Pancreas (tissue), 10 donors: ENCODE results near the gene PDGFRB. TPM values are rescaled to one million over a fixed set of nuclear protein-coding genes. Genes with fewer than 3 reads are reported as not detected.

Experiments used
- ATAC-seq, 4 donors: fragments of 200-7000 bp; cut with Tn5 transposase; one replicate each; pipeline versions ENCODE4 v1.8.0 to v1.9.1; 2020; ENCODE audit warnings: mild to moderate bottlenecking in 4 of 4, moderate library complexity in 4 of 4
- DNase-seq, 6 donors: peaks; one replicate each; pipeline ENCODE4 v3.0.0-alpha.2; 2020
- FAIRE-seq: peaks from 2 replicates; lab custom pipeline; 2012; peaks lifted over from hg19 to GRCh38; lab: Jason Lieb, UNC
- H3K27ac ChIP-seq, 4 donors: fragments of 200-600 bp; sonication (generic); 1 replicate in 3 of 4; 2 replicates in 1 of 4; pipeline versions ENCODE4 v1.5.0 to v1.8.0; 2020
- H3K27me3 ChIP-seq, 4 donors: fragments of 200-600 bp; one replicate each; pipeline ENCODE4 v1.8.0; 2021
- H3K36me3 ChIP-seq, 3 donors: fragments of 200-600 bp; sonication (generic) in 1 of 3; one replicate each; pipeline versions ENCODE4 v1.5.0 to v1.8.0; 2020 to 2021
- H3K4me1 ChIP-seq, 3 donors: fragments of 200-600 bp; one replicate each; pipeline ENCODE4 v1.8.0; 2021
- H3K4me3 ChIP-seq, 4 donors: fragments of 200-600 bp; sonication (generic) in 2 of 4; one replicate each; pipeline versions ENCODE4 v1.5.0 to v1.8.0; 2020 to 2021
- H3K9me3 ChIP-seq, 4 donors: fragments of 200-600 bp; one replicate each; pipeline ENCODE4 v1.8.0; 2021
- CTCF ChIP-seq, 4 donors: fragments of 200-600 bp; sonication (generic) in 3 of 4; IDR thresholded peaks; one replicate each; pipeline versions ENCODE4 v1.5.0 to v1.8.0; 2021; ENCODE audit warnings: antibody characterized with exemption in 4 of 4
- WGBS, 2 donors: extraction: QIAGEN DNeasy Blood & Tissue Kit; methylation state at CpG; one replicate each; pipeline ENCODE4 v1.1.7; 2013; 5-methylcytosine and 5-hydroxymethylcytosine counted together
- intact Hi-C, 3 donors: fragments of 100-400 bp; cut with DNase I; formaldehyde crosslinking; loops; one replicate each; pipeline versions ENCODE4 v1.11.1 to v1.14.2; 2022
- polyA plus RNA-seq, 2 donors: library from polyadenylated mRNA; stranded (reverse); fragments of 200-250 nt; gene quantifications; one replicate each; pipeline ENCODE4 v1.2.3, GENCODE V29; 2013
- total RNA-seq, 6 donors: library from RNA; stranded (reverse); fragmentation: NEBNext Ultra II Directional in 4 of 6; extraction: Animal tissue kit (Norgen Biotek cat#: 25700) in 4 of 6; gene quantifications; one replicate each; pipeline versions ENCODE4 v1.2.1 to v1.2.4, GENCODE V29; 2021 to 2023
- donor health status: healthy with polysubstance abuse.
- donor health status: DM: no; HTN: no; CAD: no; lungs with moderate emphysema.
- donor health status: DM: no; HTN: no; CAD: no.
- donor health status: control.
- donor health status: control.
- donor health status: Bipolar disorder and iron deficiency.
- donor health status: DM: yes; HTN: yes; CAD: no.
- donor health status: DM: no; HTN: no; CAD: no.
- donor health status: DM: no; HTN: no; CAD: no.
- donor health status: DM: yes; HTN: yes; CAD: no.

PDGFRB gene
- total and polyA plus RNA-seq, 8 donors: 7.2 to 48.6 (median 14.5) TPM

GRCh38 chr5:150126199-150126920, 29.3 kb downstream of the PDGFRB start:
- Histone ChIP-seq H3K4me1 (no peaks in the 10 kb centered on the region), H3K36me3 (no peaks in the 10 kb centered on the region), H3K9me3 (no peaks in the 10 kb centered on the region), H3K27me3 (no peaks in the 10 kb centered on the region), H3K4me3 (no peak overlapping the region), H3K27ac (no peak overlapping the region)
- intact Hi-C loops: loop anchor here in 1 of 3 donors (10.0 kb wide), 1 partner anchor 218 kb away; no protein-coding TSS in a partner anchor
- FAIRE-seq (no peak), DNase-seq (no peak), ATAC-seq (no peak)
- 78 to 86% methylated on average over 10 of the region's 10 CpGs for WGBS, 2 donors
- TF ChIP-seq CTCF (IDR thresholded peaks at IDR 0.05): no peak

- no peak overlapping the region for H3K27ac ChIP-seq
- FAIRE-seq (no peak), DNase-seq (no peak), ATAC-seq (no peak)
- WGBS, 2 donors: 84 to 92% methylated on average over 10 of the region's 10 CpGs
- no peaks in the 10 kb centered on the region for H3K27me3 ChIP-seq
- intact Hi-C loops: loop anchor here in 1 of 3 donors (10.0 kb wide), 1 partner anchor 219 kb away; no protein-coding TSS in a partner anchor
- no peaks in the 10 kb centered on the region for H3K36me3 ChIP-seq
- no peaks in the 10 kb centered on the region for H3K9me3 ChIP-seq
- no peak overlapping the region for H3K4me3 ChIP-seq
- TF ChIP-seq CTCF (IDR thresholded peaks at IDR 0.05): no peak
- no peaks in the 10 kb centered on the region for H3K4me1 ChIP-seq
These were observed 30.3 kb downstream of the PDGFRB start for GRCh38 chr5:150125334-150125733.

DNA sequence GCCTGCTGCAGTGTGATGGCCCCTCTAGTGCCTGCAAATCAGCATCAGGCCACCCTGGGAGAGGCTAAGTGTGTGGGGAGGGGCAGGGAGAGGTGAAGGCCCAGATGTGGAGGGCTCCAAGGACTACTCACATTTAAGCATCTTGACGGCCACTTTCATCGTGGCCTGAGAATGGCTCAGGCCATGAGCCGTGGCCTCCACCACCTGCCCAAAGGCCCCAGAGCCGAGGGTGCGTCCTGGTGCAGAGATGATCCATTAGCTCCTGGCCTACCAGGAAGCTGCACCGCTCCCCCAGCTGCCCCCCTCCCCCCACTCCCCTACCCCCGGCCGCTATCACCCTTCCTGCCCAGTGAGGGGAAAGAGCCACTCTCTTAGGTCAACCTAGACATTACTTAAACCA, 31.0 kb downstream of the PDGFRB start:
- no peaks in the 10 kb centered on the region for H3K27me3 ChIP-seq
- TF ChIP-seq CTCF (IDR thresholded peaks at IDR 0.05): no peak
- H3K4me3 ChIP-seq: no peak overlapping the region
- H3K27ac ChIP-seq: no peak overlapping the region
- FAIRE-seq (no peak), ATAC-seq (no peak), DNase-seq (peak in 1 of 6 donors; percentile 30)
- WGBS, 2 donors: 83 to 94% methylated on average over 8 of the region's 8 CpGs
- intact Hi-C loops: loop anchor here in 1 of 3 donors (10.0 kb wide), 1 partner anchor 220 kb away; no protein-coding TSS in a partner anchor
- H3K9me3 ChIP-seq: no peaks in the 10 kb centered on the region
- no peaks in the 10 kb centered on the region for H3K36me3 ChIP-seq
- no peaks in the 10 kb centered on the region for H3K4me1 ChIP-seq

DNA sequence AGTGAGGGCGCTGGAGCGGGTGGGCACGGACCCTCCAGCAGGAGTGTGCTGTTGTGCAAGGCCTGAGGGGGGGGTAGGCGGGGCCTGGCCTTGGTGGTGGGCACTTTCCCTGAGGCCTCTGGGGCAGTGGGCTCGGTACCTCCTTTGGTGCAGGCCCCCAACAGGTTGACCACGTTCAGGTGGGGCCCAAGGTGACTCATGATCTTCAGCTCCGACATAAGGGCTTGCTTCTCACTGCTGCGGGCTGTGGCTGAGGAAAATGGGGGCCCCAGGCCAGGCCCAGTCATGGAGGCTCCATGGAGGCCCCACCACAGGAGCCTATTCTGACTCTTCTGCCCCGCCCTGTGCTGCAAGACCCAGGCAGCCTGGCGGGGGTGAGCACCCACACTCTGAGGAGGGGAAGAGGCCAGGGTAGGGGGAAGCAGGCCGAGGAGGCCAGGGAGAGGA, 31.5 kb downstream of the PDGFRB start:
- FAIRE-seq (no peak), ATAC-seq (no peak), DNase-seq (peak in 1 of 6 donors; percentile 33)
- Histone ChIP-seq H3K4me3 (no peak overlapping the region), H3K9me3 (no peaks in the 10 kb centered on the region), H3K27ac (no peak overlapping the region), H3K4me1 (no peaks in the 10 kb centered on the region), H3K27me3 (no peaks in the 10 kb centered on the region), H3K36me3 (no peaks in the 10 kb centered on the region)
- 83 to 87% methylated on average over 10 to 11 of the region's 11 CpGs for WGBS, 2 donors
- intact Hi-C loops: loop anchor here in 1 of 3 donors (10.0 kb wide), 1 partner anchor 221 kb away; no protein-coding TSS in a partner anchor
- TF ChIP-seq CTCF (IDR thresholded peaks at IDR 0.05): no peak

GRCh38 chr5:150123542-150123941, 32.1 kb downstream of the PDGFRB start:
- Histone ChIP-seq H3K4me1 (no peaks in the 10 kb centered on the region), H3K4me3 (no peak overlapping the region), H3K9me3 (no peaks in the 10 kb centered on the region), H3K27me3 (no peaks in the 10 kb centered on the region), H3K27ac (no peak overlapping the region), H3K36me3 (no peaks in the 10 kb centered on the region)
- WGBS, 2 donors: 48 to 50% methylated on average over 4 of the region's 4 CpGs
- FAIRE-seq (no peak), DNase-seq (no peak), ATAC-seq (no peak)
- TF ChIP-seq CTCF (IDR thresholded peaks at IDR 0.05): no peak
- intact Hi-C loops: loop anchor here in 1 of 3 donors (10.0 kb wide), 1 partner anchor 221 kb away; no protein-coding TSS in a partner anchor
